BJ (cell line): ENCODE data around the gene FXYD2. TPM values are rescaled to one million over a fixed set of nuclear protein-coding genes. Genes with fewer than 3 reads are reported as not detected.
"Not testable (repeated sequence)": the region's sequence is repeated elsewhere in the genome, so short reads cannot be mapped to it uniquely, and the experiment has no call there.

Experiments used
- CTCF ChIA-PET: fragments of 350-600 bp; formaldehyde crosslinking; extraction: SDS; loops from one replicate; lab custom pipeline; 2021; ENCODE audit warnings: antibody characterized with exemption, inconsistent platforms; lab: Yijun Ruan, JAX
- POLR2A ChIA-PET: fragments of 300-600 bp; sonication (Branson Sonifier 250); formaldehyde crosslinking; extraction: SDS; loops from one replicate; lab custom pipeline; 2021; ENCODE audit warnings: antibody characterized with exemption; lab: Charles Lee
- DNase-seq: peaks from one replicate; pipeline ENCODE4 v3.0.0-alpha.2; 2011; ENCODE audit warnings: low read depth
- H3K27me3 ChIP-seq: 2 replicates; pipeline ENCODE4 v1.6.0; 2011; ENCODE audit warnings: low read length; ENCODE audit not compliant: control insufficient read depth, insufficient read depth
- H3K36me3 ChIP-seq: 2 replicates; pipeline ENCODE4 v1.5.1; 2011; ENCODE audit warnings: low read length; ENCODE audit not compliant: control insufficient read depth, insufficient read depth
- H3K4me3 ChIP-seq: 2 replicates; pipeline ENCODE4 v1.5.1; 2011; ENCODE audit warnings: low read depth, mild to moderate bottlenecking, control low read depth, low read length
- CTCF ChIP-seq: IDR thresholded peaks from 2 replicates; pipeline ENCODE4 v1.5.1; 2011; ENCODE audit warnings: low read depth, mild to moderate bottlenecking, control low read depth, inconsistent platforms, low read length, moderate library complexity; ENCODE audit not compliant: insufficient read depth
- polyA plus RNA-seq: library from polyadenylated mRNA; depleted of rRNA; stranded (reverse); fragments of >200 nt; gene quantifications from 2 replicates; pipeline ENCODE4 v1.2.3, GENCODE V29; 2011

Gene FXYD2
- polyA plus RNA-seq, 1 experiment: not detected

GRCh38 chr11:117868088-117868487, 43.5 kb upstream of the FXYD2 start:
- DNase-seq: no peak
- CTCF ChIA-PET: interaction anchor here (2.5 kb wide), 1 partner anchor 25 kb away, joined by 7 read pairs; no protein-coding TSS in a partner anchor
- no peak for TF ChIP-seq CTCF
- H3K4me3 ChIP-seq: no peak overlapping the region
- POLR2A ChIA-PET: no interaction called here
- no peaks in the 10 kb centered on the region for H3K36me3 ChIP-seq
- H3K27me3 ChIP-seq: peaks cover 8% of the 10 kb centered on the region

GRCh38 chr11:117866526-117866925, 42.0 kb upstream of the FXYD2 start:
- CTCF ChIA-PET: interaction anchor here (2.5 kb wide), 1 partner anchor 24 kb away, joined by 7 read pairs; no protein-coding TSS in a partner anchor

GRCh38 chr11:117865546-117865945, 41.0 kb upstream of the FXYD2 start:
- H3K27me3 ChIP-seq, POLR2A ChIA-PET, H3K36me3 ChIP-seq, H3K4me3 ChIP-seq, DNase-seq: not testable (repeated sequence)
- CTCF ChIA-PET: interaction anchor here (1.2 to 2.5 kb wide), 2 partner anchors 23 to 81 kb away, joined by 4 to 7 read pairs; no protein-coding TSS in a partner anchor

More at GRCh38 chr11:117866526-117866925, 42.0 kb upstream of the FXYD2 start:
- H3K27me3 ChIP-seq: no peaks in the 10 kb centered on the region
- POLR2A ChIA-PET: no interaction called here
- no peak overlapping the region for H3K4me3 ChIP-seq
- DNase-seq: no peak
- H3K36me3 ChIP-seq: no peaks in the 10 kb centered on the region
- TF ChIP-seq CTCF: no peak

GRCh38 chr11:117863383-117863782, 38.8 kb upstream of the FXYD2 start:
- CTCF ChIA-PET: interaction anchor here (0.6 kb wide), 1 partner anchor 20 kb away, joined by 3 read pairs; no protein-coding TSS in a partner anchor
- POLR2A ChIA-PET: no interaction called here
- no peak for DNase-seq

GRCh38 chr11:117862753-117863152, 38.2 kb upstream of the FXYD2 start:
- ChIA-PET POLR2A (no interaction called here), CTCF (no interaction called here)
- no peak for DNase-seq

More at GRCh38 chr11:117863383-117863782, 38.8 kb upstream of the FXYD2 start:
- no peak overlapping the region for H3K4me3 ChIP-seq
- H3K27me3 ChIP-seq: no peaks in the 10 kb centered on the region
- no peak for TF ChIP-seq CTCF
- no peaks in the 10 kb centered on the region for H3K36me3 ChIP-seq

More at GRCh38 chr11:117862753-117863152, 38.2 kb upstream of the FXYD2 start:
- no peaks in the 10 kb centered on the region for H3K27me3 ChIP-seq
- H3K4me3 ChIP-seq: no peak overlapping the region
- no peaks in the 10 kb centered on the region for H3K36me3 ChIP-seq
- no peak for TF ChIP-seq CTCF
